Measurements from ENCODE around the gene LRRFIP2.

The LRRFIP2 gene

GRCh38 chr3:37024092-37024491, 150.3 kb downstream of the LRRFIP2 start:
- DNase-seq: no peak

GRCh38 chr3:37017683-37018082, 156.7 kb downstream of the LRRFIP2 start:
- no peak for DNase-seq

DNA sequence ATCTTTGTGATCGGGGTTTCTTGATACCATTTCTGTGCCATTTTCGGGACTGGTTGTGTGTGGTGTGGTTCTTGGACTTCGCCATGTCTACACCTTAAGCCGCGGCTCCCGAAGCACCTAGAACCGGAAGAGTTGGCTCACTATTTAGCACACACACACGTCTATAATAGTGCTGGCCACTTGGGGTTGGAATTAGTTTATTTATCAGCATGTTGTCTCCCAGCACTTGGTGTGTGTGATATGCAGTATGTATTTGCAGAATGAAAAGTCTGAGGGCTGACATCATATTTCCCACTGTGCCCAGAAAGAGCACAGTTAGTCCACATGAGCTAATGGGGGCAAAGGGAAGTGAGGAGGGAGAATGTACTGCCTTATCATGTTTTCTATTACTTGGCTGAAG, 157.5 kb downstream of the LRRFIP2 start:
- no peak for DNase-seq

DNA sequence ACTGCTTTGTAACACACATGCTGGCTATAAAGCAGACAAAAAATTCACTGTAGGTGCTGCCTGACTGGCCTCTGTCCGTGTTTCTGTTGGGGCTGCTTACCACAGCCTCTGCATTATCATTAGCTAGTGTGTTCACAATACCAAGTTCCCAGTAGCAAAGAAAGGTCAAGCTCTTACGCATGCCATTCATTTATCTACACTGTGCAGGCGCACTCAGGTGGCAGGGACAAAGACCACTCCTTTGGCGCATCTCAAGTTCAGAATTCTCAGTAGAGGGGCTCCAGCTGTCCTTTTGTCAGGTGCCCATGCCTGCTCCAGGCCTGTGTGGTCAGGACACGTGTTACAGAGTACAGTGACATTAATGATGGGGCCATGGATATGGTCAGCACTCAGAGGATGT, 158.7 kb downstream of the LRRFIP2 start:
- DNase-seq: no peak

DNA sequence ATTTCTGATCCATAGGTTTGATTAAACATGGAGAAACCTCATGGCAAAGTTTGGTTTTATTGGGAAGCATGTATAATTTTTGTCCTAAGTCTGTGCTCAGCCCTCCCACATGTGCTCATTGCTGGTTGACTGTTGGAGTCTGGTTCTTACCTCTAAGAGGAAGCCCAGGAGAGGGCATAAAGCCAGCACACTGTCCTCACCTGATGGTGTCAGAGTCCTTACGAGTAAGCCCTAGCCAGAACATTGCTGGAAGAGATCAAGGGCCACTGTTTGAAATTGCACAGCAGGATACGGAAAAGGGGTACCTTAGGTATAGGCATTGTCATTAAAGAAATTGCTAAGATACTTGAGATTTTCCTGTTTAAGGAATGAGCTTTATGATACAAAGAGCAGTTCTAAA, 159.8 kb downstream of the LRRFIP2 start:
- no peak for DNase-seq
